ENCODE data around the gene C16orf74. TPM values are rescaled to one million over a fixed set of nuclear protein-coding genes. Genes with fewer than 3 reads are reported as not detected.

C16orf74 gene
- total and polyA plus RNA-seq, 2 of the 13 experiments (the other 11 are each of a cell fraction or from before 2014, with no cell fraction given) = 0.13 to 0.29 TPM

- TF ChIP-seq POGK (CRISPR knock-in tag; conservative IDR thresholded peaks at IDR 0.05) (no peak), HOXA3 (CRISPR knock-in tag; IDR thresholded peaks at IDR 0.05) (peak; percentile 37; the same call in 1 of the 2 replicates), ZNF770 (CRISPR knock-in tag; IDR thresholded peaks at IDR 0.05) (no peak), CEBPB (IDR thresholded peaks at IDR 0.05; ENCODE audit: borderline replicate concordance, low read depth, low read length) (peak; percentile 91), ZNF841 (CRISPR knock-in tag; IDR thresholded peaks at IDR 0.05; ENCODE audit: borderline replicate concordance) (no peak), HCFC1 (IDR thresholded peaks at IDR 0.05; ENCODE audit: low read depth, low read length) (no peak), ZNF18 (CRISPR knock-in tag; IDR thresholded peaks at IDR 0.05; ENCODE audit: insufficient replicate concordance) (peak; percentile 30), RARA (CRISPR knock-in tag; IDR thresholded peaks at IDR 0.05) (0 out of 2 replicates have a peak, but pooled peaks have one; percentile 28)
These were observed 17.6 kb downstream of the C16orf74 start (continued) for GRCh38 chr16:85733155-85733838.
